HG02981 (cell line): ENCODE measurements around the gene ZNF543.
"Not testable (repeated sequence)": the region's sequence is repeated elsewhere in the genome, so short reads cannot be mapped to it uniquely, and the experiment has no call there.

Experiments used
- ATAC-seq: cut with Tn5 transposase; IDR thresholded peaks from one replicate; pipeline ENCODE4 v1.9.1; 2021; ENCODE audit warnings: mild to moderate bottlenecking, moderate library complexity; ENCODE audit not compliant: unreplicated experiment

The ZNF543 gene

GRCh38 chr19:57319869-57320179 lies 448 bp upstream of the ZNF543 start:
- no peak for ATAC-seq

DNA sequence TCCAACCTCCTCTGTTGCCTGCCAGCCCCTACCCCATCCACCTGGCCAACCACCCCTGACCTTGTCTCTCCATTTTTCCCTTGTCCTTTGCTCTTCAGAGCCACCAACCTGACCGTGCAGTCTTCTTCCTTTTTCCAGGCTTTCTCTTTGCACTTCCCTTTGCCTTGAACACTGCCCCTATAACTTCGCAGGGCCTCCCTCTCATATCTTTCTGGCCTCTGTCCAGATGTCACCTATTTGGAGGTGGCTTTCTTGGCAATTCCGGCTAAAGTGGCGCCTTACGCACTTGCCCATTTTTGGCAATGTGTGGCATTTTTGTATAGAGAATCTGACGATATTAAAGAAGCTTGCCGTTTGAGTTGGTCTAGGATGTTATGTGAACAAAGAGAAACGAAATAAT lies 844 bp downstream of the ZNF543 start:
- ATAC-seq: no peak

GRCh38 chr19:57321751-57322150 lies 1.5 kb downstream of the ZNF543 start:
- no peak for ATAC-seq

DNA sequence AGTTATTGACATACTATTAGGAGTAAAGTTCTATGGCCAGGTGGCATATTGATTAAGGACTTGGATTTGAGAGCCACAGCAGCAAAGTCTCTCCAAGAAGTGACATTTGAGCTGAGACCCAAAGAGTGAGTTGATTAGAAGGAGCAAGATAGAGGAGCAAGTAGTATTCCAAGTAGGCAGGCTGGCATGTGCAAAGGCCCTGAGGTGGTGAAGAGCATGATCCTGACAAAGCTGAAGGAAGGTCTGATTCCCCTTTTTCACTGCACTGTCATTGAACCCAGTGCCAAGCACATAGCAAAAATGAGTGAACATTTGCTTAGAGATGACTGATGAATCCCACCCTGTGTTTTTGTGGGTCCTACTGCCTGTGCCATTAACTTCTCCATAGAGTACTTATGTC lies 4.7 kb downstream of the ZNF543 start:
- ATAC-seq: no peak

DNA sequence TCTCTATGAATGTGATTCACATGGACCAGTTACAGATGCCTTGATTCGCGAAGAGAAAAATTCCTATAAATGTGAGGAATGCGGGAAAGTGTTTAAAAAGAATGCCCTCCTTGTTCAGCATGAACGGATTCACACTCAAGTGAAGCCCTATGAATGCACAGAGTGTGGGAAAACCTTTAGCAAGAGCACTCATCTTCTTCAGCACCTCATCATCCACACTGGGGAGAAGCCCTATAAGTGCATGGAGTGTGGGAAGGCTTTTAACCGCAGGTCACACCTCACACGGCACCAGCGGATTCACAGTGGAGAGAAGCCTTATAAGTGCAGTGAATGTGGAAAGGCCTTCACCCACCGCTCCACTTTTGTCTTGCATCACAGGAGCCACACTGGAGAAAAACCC lies 7.7 kb downstream of the ZNF543 start:
- ATAC-seq: no peak

- no peak for ATAC-seq
Observed at GRCh38 chr19:57334191-57334590, 13.9 kb downstream of the ZNF543 start.

DNA sequence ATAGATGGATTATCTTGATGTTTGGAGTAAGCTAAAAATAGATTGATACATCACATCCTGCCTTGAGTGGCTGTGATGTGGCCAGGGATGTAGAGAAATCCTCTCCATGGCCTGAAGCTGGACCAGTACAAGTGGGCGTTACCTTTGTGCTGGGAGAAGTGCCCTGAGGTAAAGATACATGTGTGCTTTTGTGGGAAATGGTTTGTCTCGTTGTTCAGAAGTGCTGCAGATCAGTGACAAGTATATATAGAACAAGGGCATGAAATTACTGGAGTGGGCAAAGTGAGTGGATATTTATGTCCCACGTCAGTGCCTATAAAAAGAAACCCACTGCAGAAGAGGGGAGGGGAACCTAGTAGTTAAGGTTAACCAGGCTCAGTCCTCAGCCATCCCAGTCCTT lies 18.6 kb downstream of the ZNF543 start:
- no peak for ATAC-seq

DNA sequence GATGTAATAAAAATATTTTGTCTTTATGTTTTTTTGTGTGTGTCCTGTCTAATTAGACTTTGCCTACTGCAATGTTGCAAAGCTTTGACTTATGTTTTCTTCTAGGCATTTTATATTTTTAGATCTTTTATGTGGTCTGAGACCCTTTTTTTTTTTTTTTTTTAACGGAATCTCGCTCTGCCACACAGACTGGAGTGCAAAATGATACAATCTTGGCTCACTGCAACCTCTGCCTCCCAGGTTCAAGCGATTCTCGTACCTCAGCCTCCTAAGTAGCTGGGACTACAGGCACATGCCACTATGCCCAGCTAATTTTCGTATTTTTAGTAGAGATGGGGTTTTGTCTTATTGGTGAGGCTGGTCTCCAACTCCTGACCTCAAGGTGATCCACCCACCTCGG lies 22.3 kb downstream of the ZNF543 start:
- ATAC-seq: no peak

- ATAC-seq: no peak
Observed at GRCh38 chr19:57348136-57348535, 27.9 kb downstream of the ZNF543 start.

GRCh38 chr19:57350877-57351805 lies 30.9 kb downstream of the ZNF543 start, which contains the start of gene ZNF304:
ZNF304 (plus strand) TSS chr19:57351271; CDS start chr19:57351665, 394 bp downstream.
- ATAC-seq: peak; percentile 98

DNA sequence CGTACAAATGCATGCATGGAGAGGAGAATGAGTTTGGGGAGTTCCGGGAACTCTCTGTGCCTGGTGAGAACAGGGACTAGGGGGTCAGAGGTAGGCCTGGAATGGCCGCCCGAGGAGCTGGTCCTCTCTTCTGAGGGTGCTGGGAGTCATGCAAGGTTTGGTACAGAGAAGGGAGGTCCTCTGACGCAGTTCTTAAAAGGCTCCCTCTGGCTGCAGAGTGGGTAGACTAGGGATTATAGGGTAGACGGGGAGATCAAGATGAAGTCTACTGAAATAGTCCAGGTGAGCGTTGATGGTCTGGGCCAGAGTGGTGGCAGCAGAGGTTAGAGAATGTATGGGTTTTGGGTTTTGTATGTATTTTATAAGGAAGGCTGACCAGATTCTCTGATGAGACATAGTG lies 31.6 kb downstream of the ZNF543 start:
- ATAC-seq: peak; percentile 14

- no peak for ATAC-seq
Observed at GRCh38 chr19:57355916-57356315, 35.6 kb downstream of the ZNF543 start.

GRCh38 chr19:57357406-57357805 lies 37.1 kb downstream of the ZNF543 start:
- ATAC-seq: no peak

DNA sequence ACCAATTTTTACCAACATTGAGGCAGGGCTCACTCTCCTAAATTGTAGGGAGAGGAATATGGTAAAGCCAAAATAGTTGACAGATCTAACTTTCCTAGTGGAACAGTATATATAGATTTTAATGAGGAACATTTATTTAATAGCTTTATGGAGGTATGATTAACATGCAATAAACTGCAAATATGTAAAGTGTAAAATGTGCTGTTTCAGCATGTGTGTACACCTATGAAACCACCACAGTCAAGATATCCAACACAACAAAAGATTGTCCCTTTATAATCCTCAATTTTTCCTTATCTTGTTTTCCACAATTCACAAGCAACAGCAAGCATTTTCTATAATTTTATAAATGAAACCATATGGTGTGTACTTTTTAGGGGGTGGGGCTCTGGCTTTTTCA lies 39.0 kb downstream of the ZNF543 start:
- no peak for ATAC-seq

- ATAC-seq: no peak
Observed at GRCh38 chr19:57362419-57362818, 42.1 kb downstream of the ZNF543 start.

GRCh38 chr19:57362997-57363687 lies 42.9 kb downstream of the ZNF543 start, which contains the start of the genes TRAPPC2B and ZNF547:
TRAPPC2B (plus strand) TSS chr19:57363551; CDS start chr19:57364834, 1,283 bp downstream.
ZNF547 (plus strand) TSS chr19:57363551; CDS start chr19:57368556, 5,005 bp downstream.
- peak; percentile 95 for ATAC-seq

- ATAC-seq: peak; percentile 4
Observed at GRCh38 chr19:57363688-57364181, 43.5 kb downstream of the ZNF543 start.

GRCh38 chr19:57366776-57367175 lies 46.5 kb downstream of the ZNF543 start:
- ATAC-seq: no peak

GRCh38 chr19:57374179-57374578 lies 53.9 kb downstream of the ZNF543 start:
- ATAC-seq: no peak

- ATAC-seq: not testable (repeated sequence)
Observed at GRCh38 chr19:57374647-57375046, 54.4 kb downstream of the ZNF543 start.

DNA sequence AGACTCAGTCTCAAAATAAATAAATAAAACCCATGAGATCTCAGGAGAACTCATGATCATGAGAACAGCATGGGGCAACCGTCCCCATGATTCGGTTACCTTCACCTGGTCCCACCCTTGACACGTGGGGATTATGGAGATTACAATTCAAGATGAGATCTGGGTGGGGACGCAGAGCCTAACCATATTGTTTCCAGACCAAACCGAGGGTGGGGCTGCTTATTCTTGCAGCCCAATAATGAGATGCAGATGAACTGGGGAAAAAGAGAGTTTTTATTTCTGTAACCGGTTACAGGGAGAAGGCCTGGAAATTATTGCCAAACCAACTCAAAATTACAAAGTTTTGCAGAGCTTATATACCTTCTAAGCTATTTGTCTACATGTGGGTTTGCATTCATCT lies 55.9 kb downstream of the ZNF543 start:
- no peak for ATAC-seq
